ENCODE measurements around the gene AGXT2. TPM values are rescaled to one million over a fixed set of nuclear protein-coding genes. Genes with fewer than 3 reads are reported as not detected.

AGXT2 gene
- total RNA-seq, 1 experiment from 2014 or later = not detected

GRCh38 chr5:35042781-35043180, 5.0 kb downstream of the AGXT2 start:
- Histone ChIP-seq H4K8ac (replicated peaks; ENCODE audit: insufficient read length, low read depth, low read length) (no peak overlapping the region), H3K27ac (ENCODE audit: insufficient read length, low read depth, low read length) (no peak overlapping the region), H3K18ac (ENCODE audit: insufficient read length, low read depth, low read length) (no peak overlapping the region), H3K79me2 (ENCODE audit: insufficient read depth, low read length) (no peaks in the 10 kb centered on the region), H3K4ac (ENCODE audit: low read depth, low read length) (no peak overlapping the region), H3K4me2 (ENCODE audit: insufficient read depth, insufficient read length, low read length) (no peak overlapping the region), H3K9me3 (ENCODE audit: control insufficient read depth, low read depth, low read length) (no peaks in the 10 kb centered on the region), H4K20me1 (ENCODE audit: control insufficient read depth, insufficient read depth, insufficient read length) (no peaks in the 10 kb centered on the region), H2AFZ (ENCODE audit: low read length) (no peak overlapping the region), H3K4me1 (ENCODE audit: insufficient read depth, low read length) (no peaks in the 10 kb centered on the region; the same call in 1 of the 2 replicates), H3K27me3 (ENCODE audit: insufficient read depth, low read length) (no peaks in the 10 kb centered on the region), H2BK5ac (ENCODE audit: insufficient read length, low read length) (no peak overlapping the region), H2AK5ac (ENCODE audit: insufficient read length, low read length) (no peak overlapping the region), H3K9ac (ENCODE audit: extremely low read depth, insufficient read length, low read length) (no peak overlapping the region), H3K23me2 (ENCODE audit: insufficient read length, low read depth, low read length, poor library complexity, severe bottlenecking) (no peaks in the 10 kb centered on the region), H3T11ph (ENCODE audit: low read length) (no peak overlapping the region), H4K91ac (ENCODE audit: insufficient read length, low read depth, low read length) (no peak overlapping the region), H4K5ac (ENCODE audit: insufficient read length, low read depth, low read length) (no peak overlapping the region), H2BK120ac (ENCODE audit: low read depth, low read length, poor library complexity, severe bottlenecking) (no peak overlapping the region), H3K56ac (ENCODE audit: insufficient read length, low read depth, low read length) (no peak overlapping the region), H2BK15ac (ENCODE audit: low read depth, low read length) (no peak overlapping the region), H3K79me1 (ENCODE audit: insufficient read depth, low read depth, low read length, poor library complexity, severe bottlenecking) (no peaks in the 10 kb centered on the region), H3K14ac (ENCODE audit: insufficient read depth, low read length) (no peak overlapping the region), H2BK12ac (ENCODE audit: insufficient read length, low read depth, low read length) (no peak overlapping the region), H2BK20ac (ENCODE audit: low read depth, low read length, poor library complexity, severe bottlenecking) (no peak overlapping the region), H3K23ac (ENCODE audit: insufficient read length, low read depth, low read length) (no peak overlapping the region)
- Mint-ChIP-seq H3K27me3 (ENCODE audit: low read depth) (no peaks in the 10 kb centered on the region), H3K4me1 (peaks cover 3 to 13% of the 10 kb centered on the region in 2 experiments; a peak in 3 of 4 replicates), H3K4me3 (no peak overlapping the region), H3K27ac (no peak overlapping the region), H3K36me3 (ENCODE audit: insufficient read depth in 1 of 3, low read depth in 3 of 3) (no peaks in the 10 kb centered on the region), H3K9me3 (no peaks in the 10 kb centered on the region)
- no peak for DNase-seq
- TF ChIP-seq CTCF (conservative IDR thresholded peaks at IDR 0.05) = no peak
- no CpG with 5 or more reads among the region's 4 CpGs for WGBS (ENCODE audit: extremely low coverage, insufficient read length, low lambda C conversion rate)

All from H9 (cell line).